ENCODE results near the gene DUSP22.

- TF ChIP-seq EZH2 (IDR thresholded peaks at IDR 0.05) (no peak), CTCF (IDR thresholded peaks at IDR 0.05 in 2 of 3, conservative IDR thresholded peaks at IDR 0.05 in 1 of 3; ENCODE audit: borderline replicate concordance in 1 of 3, insufficient read depth in 1 of 3, low read depth in 2 of 3, low read length in 2 of 3) (no peak), POLR2AphosphoS5 (IDR thresholded peaks at IDR 0.05; ENCODE audit: low read depth, low read length) (no peak), FOSL1 (IDR thresholded peaks at IDR 0.05; ENCODE audit: low read depth) (no peak), SIN3A (IDR thresholded peaks at IDR 0.05; ENCODE audit: low read depth) (no peak), SP1 (IDR thresholded peaks at IDR 0.05; ENCODE audit: low read depth) (no peak), RAD21 (IDR thresholded peaks at IDR 0.05; ENCODE audit: low read depth) (no peak), EZH2phosphoT487 (IDR thresholded peaks at IDR 0.05; ENCODE audit: borderline replicate concordance) (no peak)
Measured at GRCh38 chr6:357261-357790, 65.0 kb downstream of the DUSP22 start.
